Bronchial epithelial cell (primary cell): ENCODE measurements around the gene VRK3. TPM values are rescaled to one million over a fixed set of nuclear protein-coding genes. Genes with fewer than 3 reads are reported as not detected.
"Not testable (repeated sequence)": the region's sequence is repeated elsewhere in the genome, so short reads cannot be mapped to it uniquely, and the experiment has no call there.

Experiments
- DNase-seq: peaks from one replicate; pipeline ENCODE4 v3.0.0-alpha.2; 2010; ENCODE audit warnings: low read depth
- FAIRE-seq: peaks from 2 replicates; lab custom pipeline; 2011; peaks lifted over from hg19 to GRCh38; lab: Jason Lieb, UNC
- H3K27me3 ChIP-seq: 2 replicates; pipeline ENCODE4 v1.5.1; 2011; ENCODE audit warnings: low read length; ENCODE audit not compliant: control insufficient read depth, insufficient read depth
- H3K36me3 ChIP-seq: 2 replicates; pipeline ENCODE4 v1.5.1; 2011; ENCODE audit warnings: low read length; ENCODE audit not compliant: control insufficient read depth, insufficient read depth
- H3K4me3 ChIP-seq: 2 replicates; pipeline ENCODE4 v1.5.1; 2011; ENCODE audit warnings: mild to moderate bottlenecking, low read depth, low read length, control low read depth
- CTCF ChIP-seq: IDR thresholded peaks from 2 replicates; pipeline ENCODE4 v1.5.1; 2011; ENCODE audit warnings: mild to moderate bottlenecking, moderate library complexity, low read length, control low read depth, inconsistent platforms; ENCODE audit not compliant: insufficient read depth, severe bottlenecking
- total RNA-seq: library from RNA; depleted of rRNA; stranded (reverse); fragments of >200 nt; gene quantifications from 2 replicates; pipeline ENCODE4 v1.2.1, GENCODE V29; 2014

The VRK3 gene
- total RNA-seq, 1 donor from 2014 or later: 14.5 TPM

DNA sequence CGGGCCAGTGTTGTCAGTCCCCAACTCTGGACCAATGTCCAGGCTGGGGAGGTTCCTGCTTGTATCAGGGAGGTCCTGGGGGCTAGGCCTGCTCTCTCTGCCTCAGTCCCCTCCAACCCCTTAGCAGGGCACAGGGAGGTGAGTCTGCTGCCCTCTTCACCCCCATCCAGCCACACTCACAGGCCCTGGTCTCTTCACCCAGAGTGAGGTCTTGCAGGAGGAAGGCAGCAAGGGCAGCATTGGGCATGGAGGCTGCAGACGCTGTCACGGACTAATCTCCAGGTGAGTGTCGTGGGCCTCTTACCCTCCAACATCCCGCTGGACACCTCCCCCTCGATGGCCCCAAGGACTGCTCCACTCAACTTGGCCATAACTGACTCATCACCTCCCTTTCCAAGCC lies 52.3 kb downstream of the VRK3 start:
- DNase-seq (no peak), FAIRE-seq (no peak)
- TF ChIP-seq CTCF: no peak

DNA sequence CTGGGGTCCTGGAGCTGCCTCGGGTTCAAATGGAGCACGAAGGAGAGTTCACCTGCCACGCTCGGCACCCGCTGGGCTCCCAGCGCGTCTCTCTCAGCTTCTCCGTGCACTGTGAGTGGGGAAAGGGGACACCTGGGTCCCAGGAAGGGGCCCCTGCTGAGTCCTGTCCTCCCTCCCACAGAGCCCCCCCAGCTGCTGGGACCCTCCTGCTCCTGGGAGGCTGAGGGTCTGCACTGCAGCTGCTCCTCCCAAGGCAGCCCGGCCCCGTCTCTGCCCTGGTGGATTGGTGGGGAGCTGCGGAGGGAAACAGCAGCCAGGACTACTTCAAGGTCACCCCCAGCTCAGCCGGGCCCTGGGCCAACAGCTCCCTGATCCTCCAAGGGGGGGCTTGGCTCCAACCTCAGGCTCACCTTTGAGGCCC lies 53.2 kb downstream of the VRK3 start:
- Histone ChIP-seq H3K27me3 (no peaks in the 10 kb centered on the region), H3K36me3 (no peaks in the 10 kb centered on the region), H3K4me3 (no peak overlapping the region)
- FAIRE-seq (no peak), DNase-seq (no peak)
- no peak for TF ChIP-seq CTCF

More for the DNA sequence above, 52.3 kb downstream of the VRK3 start:
- H3K4me3 ChIP-seq: no peak overlapping the region
- H3K27me3 ChIP-seq: no peaks in the 10 kb centered on the region
- no peaks in the 10 kb centered on the region for H3K36me3 ChIP-seq

DNA sequence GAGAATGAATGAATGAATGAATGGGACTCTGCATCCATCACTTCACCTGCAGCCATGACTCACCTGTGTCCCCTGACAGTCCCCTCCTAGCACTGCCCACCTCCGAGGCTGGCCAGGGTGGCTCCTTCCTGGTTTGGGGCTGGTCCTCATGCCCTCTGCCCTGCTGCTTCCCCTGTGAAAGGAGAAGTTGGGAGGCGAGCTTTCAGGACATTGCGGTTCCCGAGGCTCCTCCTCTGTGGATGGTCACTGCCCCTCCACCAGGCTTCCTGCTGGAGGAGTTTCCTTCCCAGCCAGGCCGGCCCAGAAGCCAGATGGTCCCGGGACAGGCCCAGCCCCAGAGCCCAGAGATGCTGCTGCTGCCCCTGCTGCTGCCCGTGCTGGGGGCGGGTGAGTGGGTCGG lies 55.8 kb downstream of the VRK3 start:
- not testable (repeated sequence) for H3K36me3 ChIP-seq, DNase-seq, FAIRE-seq, H3K4me3 ChIP-seq, H3K27me3 ChIP-seq

GRCh38 chr19:49968279-49968922 lies 56.8 kb downstream of the VRK3 start:
- no peak for FAIRE-seq
- H3K27me3 ChIP-seq: no peaks in the 10 kb centered on the region
- DNase-seq: no peak
- no peak for TF ChIP-seq CTCF
- H3K36me3 ChIP-seq: no peaks in the 10 kb centered on the region
- no peak overlapping the region for H3K4me3 ChIP-seq

DNA sequence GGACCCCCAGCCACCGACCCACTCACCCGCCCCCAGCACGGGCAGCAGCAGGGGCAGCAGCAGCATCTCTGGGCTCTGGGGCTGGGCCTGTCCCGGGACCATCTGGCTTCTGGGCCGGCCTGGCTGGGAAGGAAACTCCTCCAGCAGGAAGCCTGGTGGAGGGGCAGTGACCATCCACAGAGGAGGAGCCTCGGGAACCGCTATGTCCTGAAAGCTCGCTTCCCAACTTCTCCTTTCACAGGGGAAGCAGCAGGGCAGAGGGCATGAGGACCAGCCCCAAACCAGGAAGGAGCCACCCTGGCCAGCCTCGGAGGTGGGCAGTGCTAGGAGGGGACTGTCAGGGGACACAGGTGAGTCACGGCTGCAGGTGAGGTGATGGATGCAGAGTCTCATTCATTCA lies 64.2 kb downstream of the VRK3 start, which contains the start of gene SIGLEC11:
Gene SIGLEC11, minus strand, starts transcription at position 193 of the 400 bp plus-strand sequence. Its CDS starts 91 bp downstream, at position 102.
- not testable (repeated sequence) for DNase-seq, FAIRE-seq, H3K4me3 ChIP-seq, H3K27me3 ChIP-seq, H3K36me3 ChIP-seq

- H3K36me3 ChIP-seq, FAIRE-seq, DNase-seq, H3K4me3 ChIP-seq, H3K27me3 ChIP-seq: not testable (repeated sequence)
Observed at GRCh38 chr19:49959892-49960291, 65.3 kb downstream of the VRK3 start.

- not testable (repeated sequence) for H3K27me3 ChIP-seq, FAIRE-seq, DNase-seq, H3K4me3 ChIP-seq, H3K36me3 ChIP-seq
Observed at GRCh38 chr19:49958596-49958995, 66.6 kb downstream of the VRK3 start.

- H3K36me3 ChIP-seq, DNase-seq, H3K27me3 ChIP-seq, FAIRE-seq, H3K4me3 ChIP-seq: not testable (repeated sequence)
Observed at GRCh38 chr19:49958144-49958543, 67.0 kb downstream of the VRK3 start.
